Esophagus muscularis mucosa (tissue), 4 donors: ENCODE measurements around the gene LDAH.

ENCODE experiments used
- CTCF ChIP-seq, 3 experiments: fragments of 200-600 bp in 2 of 3; fragments of 450-650 bp in 1 of 3; sonication (generic) in 2 of 3; IDR thresholded peaks; one replicate each; pipeline ENCODE4 v1.5.1; 2017 to 2019; ENCODE audit warnings: antibody characterized with exemption in 3 of 3, mild to moderate bottlenecking in 2 of 3, moderate library complexity in 1 of 3
- EP300 ChIP-seq: sonication (generic); formaldehyde crosslinking; IDR thresholded peaks from one replicate; pipeline ENCODE4 v1.6.1; 2017; ENCODE audit warnings: antibody characterized with exemption
- POLR2A ChIP-seq: fragments of 450-650 bp; IDR thresholded peaks from one replicate; pipeline ENCODE4 v1.6.1; 2017; ENCODE audit warnings: antibody characterized with exemption, moderate library complexity, mild to moderate bottlenecking, low read depth
- POLR2AphosphoS5 ChIP-seq, 2 donors: sonication (generic); formaldehyde crosslinking; IDR thresholded peaks; one replicate each; pipeline ENCODE4 v1.6.1; 2017; ENCODE audit warnings: antibody characterized with exemption in 2 of 2

GRCh38 chr2:20744366-20745335 is 78.2 kb downstream of the LDAH start:
- no peak for TF ChIP-seq CTCF (IDR thresholded peaks at IDR 0.05)
- no peak for TF ChIP-seq POLR2AphosphoS5 (IDR thresholded peaks at IDR 0.05)
- TF ChIP-seq EP300: no peak
- no peak for TF ChIP-seq POLR2A
